GM19043 (cell line): Measurements from ENCODE around the gene SMARCA5.
A peak's percentile ranks its signal among the peaks of the same experiment; 100 is the strongest.
"Not testable (repeated sequence)": the region's sequence is repeated elsewhere in the genome, so short reads cannot be mapped to it uniquely, and the experiment has no call there.

Source experiments
- ATAC-seq: cut with Tn5 transposase; IDR thresholded peaks from one replicate; pipeline ENCODE4 v1.9.1; 2021; ENCODE audit warnings: low read depth; ENCODE audit not compliant: unreplicated experiment

SMARCA5 gene

GRCh38 chr4:143513314-143514168 lies at the start of gene SMARCA5:
TSS of gene SMARCA5 (plus strand) at chr4:143513702. CDS start at chr4:143513925, 223 bp downstream.
- peak; percentile 80 for ATAC-seq

- ATAC-seq: peak; percentile 64
Observed at GRCh38 chr4:143473334-143474126, 40.0 kb upstream of the SMARCA5 start.

GRCh38 chr4:143477487-143477886 lies 36.0 kb upstream of the SMARCA5 start:
- no peak for ATAC-seq

GRCh38 chr4:143481361-143481760 lies 32.1 kb upstream of the SMARCA5 start:
- no peak for ATAC-seq

GRCh38 chr4:143482840-143483239 lies 30.7 kb upstream of the SMARCA5 start:
- ATAC-seq: no peak

GRCh38 chr4:143486314-143486713 lies 27.2 kb upstream of the SMARCA5 start:
- ATAC-seq: no peak

- no peak for ATAC-seq
Observed at GRCh38 chr4:143488687-143489086, 24.8 kb upstream of the SMARCA5 start.

- ATAC-seq: no peak
Observed at GRCh38 chr4:143489106-143489505, 24.4 kb upstream of the SMARCA5 start.

GRCh38 chr4:143498021-143498420 lies 15.5 kb upstream of the SMARCA5 start:
- ATAC-seq: no peak

GRCh38 chr4:143502231-143502630 lies 11.3 kb upstream of the SMARCA5 start:
- ATAC-seq: no peak

GRCh38 chr4:143506031-143506430 lies 7.5 kb upstream of the SMARCA5 start:
- no peak for ATAC-seq

GRCh38 chr4:143511906-143512305 lies 1.6 kb upstream of the SMARCA5 start:
- ATAC-seq: no peak

GRCh38 chr4:143512978-143513313 lies 556 bp upstream of the SMARCA5 start:
- ATAC-seq: peak; percentile 28

GRCh38 chr4:143514169-143514495 lies 630 bp downstream of the SMARCA5 start:
- no peak for ATAC-seq

GRCh38 chr4:143514497-143514896 lies 995 bp downstream of the SMARCA5 start:
- ATAC-seq: no peak

GRCh38 chr4:143514901-143515300 lies 1.4 kb downstream of the SMARCA5 start:
- no peak for ATAC-seq

- no peak for ATAC-seq
Observed at GRCh38 chr4:143515905-143516304, 2.4 kb downstream of the SMARCA5 start.

- ATAC-seq: no peak
Observed at GRCh38 chr4:143517764-143518163, 4.3 kb downstream of the SMARCA5 start.

GRCh38 chr4:143524211-143524610 lies 10.7 kb downstream of the SMARCA5 start:
- no peak for ATAC-seq

GRCh38 chr4:143528046-143528445 lies 14.5 kb downstream of the SMARCA5 start:
- not testable (repeated sequence) for ATAC-seq

- no peak for ATAC-seq
Observed at GRCh38 chr4:143531380-143531779, 17.9 kb downstream of the SMARCA5 start.
